ENCODE data around the gene FKBP8. TPM values are rescaled to one million over a fixed set of nuclear protein-coding genes. Genes with fewer than 3 reads are reported as not detected.

The FKBP8 gene
- total and polyA plus RNA-seq, 2 of the 4 experiments (the other 2 are of a cell fraction), result 153 to 289 TPM

DNA sequence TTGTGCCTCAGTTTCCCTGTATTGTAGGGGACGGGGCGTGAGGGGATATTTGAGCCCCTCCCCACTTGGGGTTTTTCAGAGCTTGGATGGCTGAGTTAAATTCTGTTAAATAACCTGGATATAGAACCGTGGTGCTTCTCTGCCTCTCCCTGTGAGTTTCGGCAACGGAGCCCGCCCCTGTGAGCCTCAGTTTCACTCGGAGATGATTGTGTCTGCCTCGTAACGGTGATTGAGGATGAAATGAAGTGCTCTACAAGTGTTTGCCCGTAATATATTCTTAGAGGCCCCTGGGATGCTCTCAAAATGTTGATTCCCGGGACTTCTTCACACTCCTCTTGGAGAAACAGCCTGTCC, 14.8 kb upstream of the FKBP8 start:
- WGBS, 2 experiments (ENCODE audit: extremely low coverage in 2 of 2, insufficient read length in 1 of 2), result 0% methylated on average over 1 of the region's 11 CpGs; no CpG with 5 or more reads in 1 of the 2 experiments

More for the DNA sequence above, 14.8 kb upstream of the FKBP8 start:
- Histone ChIP-seq H3K23ac (ENCODE audit: low read depth, low read length) (peak overlapping the region; percentile 90), H2BK15ac (ENCODE audit: low read depth, low read length) (no peak overlapping the region), H3K36me3 (ENCODE audit: control insufficient read depth, insufficient read depth, low read length) (peaks cover 12% of the 10 kb centered on the region), H2AK5ac (ENCODE audit: low read depth, low read length) (peak overlapping the region; percentile 90), H4K91ac (ENCODE audit: insufficient read depth, low read depth, low read length) (peak overlapping the region; percentile 88), H4K20me1 (ENCODE audit: insufficient read depth, low read length) (no peaks in the 10 kb centered on the region), H2BK120ac (ENCODE audit: low read depth, low read length) (peak overlapping the region; percentile 16; the same call in 1 of the 2 replicates), H3K4ac (ENCODE audit: low read depth, low read length) (peak overlapping the region; percentile 91), H3K27ac (ENCODE audit: insufficient read depth, low read length) (peak overlapping the region; percentile 65), H4K8ac (ENCODE audit: low read depth in 2 of 2, low read length in 2 of 2) (peak overlapping the region; percentile 85 to 97), H3K18ac (ENCODE audit: low read depth, low read length) (peak overlapping the region; percentile 7; the same call in 1 of the 2 replicates), H3K14ac (replicated peaks; ENCODE audit: low read depth, low read length) (peak overlapping the region; percentile 90), H3K4me3 (ENCODE audit: insufficient read depth, low read depth, low read length) (peak overlapping the region; percentile 76), H2BK20ac (ENCODE audit: low read depth, low read length) (no peak overlapping the region), H3K9ac (ENCODE audit: low read depth, low read length) (peak overlapping the region; percentile 81), H3K56ac (ENCODE audit: extremely low read depth, insufficient read depth, low read length) (peak overlapping the region; percentile 83), H2AFZ (replicated peaks; ENCODE audit: low read length, poor library complexity) (peak overlapping the region; percentile 96), H3K4me2 (ENCODE audit: low read depth, low read length) (peak overlapping the region; percentile 80), H2BK5ac (ENCODE audit: low read depth, low read length, poor library complexity, severe bottlenecking) (peak overlapping the region; percentile 36), H3K4me1 (ENCODE audit: control insufficient read depth, insufficient read depth, low read length) (0 out of 2 replicates have a peak, but pooled peaks cover 2% of the 10 kb centered on the region), H3K79me1 (ENCODE audit: low read depth in 1 of 2, low read length in 2 of 2) (peaks cover 18 to 39% of the 10 kb centered on the region in 2 experiments), H3K9me1 (ENCODE audit: insufficient read depth, low read length) (0 out of 2 replicates have a peak, but pooled peaks cover 2% of the 10 kb centered on the region), H2AK9ac (replicated peaks; ENCODE audit: low read depth, low read length, poor library complexity) (peak overlapping the region; percentile 100), H3K27me3 (ENCODE audit: control insufficient read depth, insufficient read depth, low read length) (no peaks in the 10 kb centered on the region), H3K9me3 (ENCODE audit: control insufficient read depth, insufficient read depth, low read length) (no peaks in the 10 kb centered on the region), H4K5ac (ENCODE audit: low read depth, low read length) (peak overlapping the region; percentile 56)
- ChIA-PET POLR2A (ENCODE audit: unreplicated experiment) (interaction anchor here (0.6 to 1.0 kb wide), 4 partner anchors 18 to 981 kb away, joined by 3 to 16 read pairs (median 4); no protein-coding TSS in a partner anchor), CTCF (interaction anchor here (1.1 kb wide), 2 partner anchors 30 to 38 kb away, joined by 3 to 4 read pairs; partner anchors contain the start of gene REX1BD)
- intact Hi-C loops (cut with micrococcal nuclease), result loop anchor here (5.0 kb wide), 1 partner anchor 106 kb away; no protein-coding TSS in a partner anchor
- DNase-seq (no peak), ATAC-seq (ENCODE audit: low read depth) (peak; percentile 3; the same call in 1 of the 2 replicates)
- TF ChIP-seq, protein P1, sequence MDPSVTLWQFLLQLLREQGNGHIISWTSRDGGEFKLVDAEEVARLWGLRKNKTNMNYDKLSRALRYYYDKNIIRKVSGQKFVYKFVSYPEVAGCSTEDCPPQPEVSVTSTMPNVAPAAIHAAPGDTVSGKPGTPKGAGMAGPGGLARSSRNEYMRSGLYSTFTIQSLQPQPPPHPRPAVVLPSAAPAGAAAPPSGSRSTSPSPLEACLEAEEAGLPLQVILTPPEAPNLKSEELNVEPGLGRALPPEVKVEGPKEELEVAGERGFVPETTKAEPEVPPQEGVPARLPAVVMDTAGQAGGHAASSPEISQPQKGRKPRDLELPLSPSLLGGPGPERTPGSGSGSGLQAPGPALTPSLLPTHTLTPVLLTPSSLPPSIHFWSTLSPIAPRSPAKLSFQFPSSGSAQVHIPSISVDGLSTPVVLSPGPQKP (IDR thresholded peaks at IDR 0.05; ENCODE audit: borderline replicate concordance, low read depth, low read length), result no peak
- TF ChIP-seq CEBPB (IDR thresholded peaks at IDR 0.05; ENCODE audit: low read depth, low read length), result no peak
- TF ChIP-seq, protein P2, sequence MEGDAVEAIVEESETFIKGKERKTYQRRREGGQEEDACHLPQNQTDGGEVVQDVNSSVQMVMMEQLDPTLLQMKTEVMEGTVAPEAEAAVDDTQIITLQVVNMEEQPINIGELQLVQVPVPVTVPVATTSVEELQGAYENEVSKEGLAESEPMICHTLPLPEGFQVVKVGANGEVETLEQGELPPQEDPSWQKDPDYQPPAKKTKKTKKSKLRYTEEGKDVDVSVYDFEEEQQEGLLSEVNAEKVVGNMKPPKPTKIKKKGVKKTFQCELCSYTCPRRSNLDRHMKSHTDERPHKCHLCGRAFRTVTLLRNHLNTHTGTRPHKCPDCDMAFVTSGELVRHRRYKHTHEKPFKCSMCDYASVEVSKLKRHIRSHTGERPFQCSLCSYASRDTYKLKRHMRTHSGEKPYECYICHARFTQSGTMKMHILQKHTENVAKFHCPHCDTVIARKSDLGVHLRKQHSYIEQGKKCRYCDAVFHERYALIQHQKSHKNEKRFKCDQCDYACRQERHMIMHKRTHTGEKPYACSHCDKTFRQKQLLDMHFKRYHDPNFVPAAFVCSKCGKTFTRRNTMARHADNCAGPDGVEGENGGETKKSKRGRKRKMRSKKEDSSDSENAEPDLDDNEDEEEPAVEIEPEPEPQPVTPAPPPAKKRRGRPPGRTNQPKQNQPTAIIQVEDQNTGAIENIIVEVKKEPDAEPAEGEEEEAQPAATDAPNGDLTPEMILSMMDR (conservative IDR thresholded peaks at IDR 0.05; ENCODE audit: low read depth, low read length), result no peak
- TF ChIP-seq MAFK (IDR thresholded peaks at IDR 0.05; ENCODE audit: low read depth, low read length), result no peak
- no peak for TF ChIP-seq NFE2L2 (IDR thresholded peaks at IDR 0.05; ENCODE audit: low read depth, low read length)
- TF ChIP-seq, protein P3, sequence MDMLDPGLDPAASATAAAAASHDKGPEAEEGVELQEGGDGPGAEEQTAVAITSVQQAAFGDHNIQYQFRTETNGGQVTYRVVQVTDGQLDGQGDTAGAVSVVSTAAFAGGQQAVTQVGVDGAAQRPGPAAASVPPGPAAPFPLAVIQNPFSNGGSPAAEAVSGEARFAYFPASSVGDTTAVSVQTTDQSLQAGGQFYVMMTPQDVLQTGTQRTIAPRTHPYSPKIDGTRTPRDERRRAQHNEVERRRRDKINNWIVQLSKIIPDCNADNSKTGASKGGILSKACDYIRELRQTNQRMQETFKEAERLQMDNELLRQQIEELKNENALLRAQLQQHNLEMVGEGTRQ (IDR thresholded peaks at IDR 0.05; ENCODE audit: low read depth, low read length), result no peak
- TF ChIP-seq RCOR1 (IDR thresholded peaks at IDR 0.05; ENCODE audit: insufficient replicate concordance, low read length), result no peak
- no peak for TF ChIP-seq POLR2A (IDR thresholded peaks at IDR 0.05; ENCODE audit: low read depth, low read length)
- TF ChIP-seq FOS (IDR thresholded peaks at IDR 0.05; ENCODE audit: low read depth, low read length), result no peak
- no peak for TF ChIP-seq SMC3 (IDR thresholded peaks at IDR 0.05; ENCODE audit: low read depth, low read length)
- TF ChIP-seq BHLHE40 (IDR thresholded peaks at IDR 0.05; ENCODE audit: low read depth, low read length), result no peak
- TF ChIP-seq MXI1 (IDR thresholded peaks at IDR 0.05; ENCODE audit: borderline replicate concordance, low read depth, low read length), result no peak
- no peak for TF ChIP-seq RAD21 (IDR thresholded peaks at IDR 0.05; ENCODE audit: low read length)
- TF ChIP-seq CHD1 (IDR thresholded peaks at IDR 0.05; ENCODE audit: low read depth, low read length), result no peak
- TF ChIP-seq RFX5 (IDR thresholded peaks at IDR 0.05; ENCODE audit: low read depth, low read length), result no peak
- TF ChIP-seq MAZ (IDR thresholded peaks at IDR 0.05; ENCODE audit: borderline replicate concordance, low read depth, low read length), result no peak
- dilution Hi-C loops (cut with HindIII; ENCODE audit: low sequenced_read_pairs, unreplicated experiment), result no loop called here
- in situ Hi-C loops (cut with MboI; ENCODE audit: low sequenced_read_pairs), result no loop called here
- BruUV-seq (replicated peaks), result no TSS peak

Data from IMR-90 (cell line).